Stimulated activated effector memory CD8-positive, alpha-beta T cell treated with anti-CD3 and anti-CD28 coated beads, Interleukin-12 subunit alpha, Interleukin-12 subunit beta, amount 100 ng/mL, for 72 hours (primary cell): ENCODE results near the gene FAM3B.

ENCODE experiments used
- ATAC-seq: fragments of 150-1000 bp; cut with Tn5 transposase; 2 replicates; pipeline ENCODE4 v1.10.0; 2021
- DNase-seq, 2 donors: peaks; one replicate each; pipeline ENCODE4 v3.0.0; 2021 to 2022; ENCODE audit warnings: low spot score in 2 of 2
- H3K27ac Mint-ChIP-seq: one replicate; pipeline ENCODE4 v1.8.0; 2022; ENCODE audit warnings: mild to moderate bottlenecking, mixed read lengths
- H3K36me3 Mint-ChIP-seq: one replicate; pipeline ENCODE4 v1.8.0; 2022; ENCODE audit warnings: mild to moderate bottlenecking, mixed read lengths
- H3K4me1 Mint-ChIP-seq: one replicate; pipeline ENCODE4 v1.8.0; 2022; ENCODE audit warnings: mixed read lengths
- H3K4me3 Mint-ChIP-seq: one replicate; pipeline ENCODE4 v1.8.0; 2022; ENCODE audit warnings: mild to moderate bottlenecking, mixed read lengths
- H3K9me3 Mint-ChIP-seq: one replicate; pipeline ENCODE4 v1.8.0; 2022; ENCODE audit warnings: mixed read lengths

FAM3B gene

GRCh38 chr21:41381731-41382130 is 65.1 kb downstream of the FAM3B start:
- peaks cover 19% of the 10 kb centered on the region for H3K36me3 Mint-ChIP-seq
- ATAC-seq (no peak), DNase-seq (no peak)
- no peaks in the 10 kb centered on the region for H3K9me3 Mint-ChIP-seq
- no peak overlapping the region for H3K4me3 Mint-ChIP-seq
- no peak overlapping the region for H3K27ac Mint-ChIP-seq
- H3K4me1 Mint-ChIP-seq = peaks cover 12% of the 10 kb centered on the region

GRCh38 chr21:41387042-41387819 is 70.6 kb downstream of the FAM3B start:
- H3K9me3 Mint-ChIP-seq = no peaks in the 10 kb centered on the region
- H3K4me3 Mint-ChIP-seq = no peak overlapping the region
- DNase-seq (no peak), ATAC-seq (no peak)
- peak overlapping the region; percentile 71 for H3K27ac Mint-ChIP-seq
- peaks cover 25% of the 10 kb centered on the region for H3K4me1 Mint-ChIP-seq
- peaks cover 28% of the 10 kb centered on the region for H3K36me3 Mint-ChIP-seq

- Mint-ChIP-seq H3K4me1 (peaks cover 25% of the 10 kb centered on the region), H3K36me3 (peaks cover 24% of the 10 kb centered on the region), H3K9me3 (no peaks in the 10 kb centered on the region), H3K27ac (no peak overlapping the region), H3K4me3 (no peak overlapping the region)
- ATAC-seq (no peak), DNase-seq (no peak)
Measured at GRCh38 chr21:41387824-41388223, 71.2 kb downstream of the FAM3B start.

- ATAC-seq = no peak
- no peak overlapping the region for H3K27ac Mint-ChIP-seq
- H3K4me1 Mint-ChIP-seq = peaks cover 25% of the 10 kb centered on the region
- no peaks in the 10 kb centered on the region for H3K9me3 Mint-ChIP-seq
- no peak overlapping the region for H3K4me3 Mint-ChIP-seq
- H3K36me3 Mint-ChIP-seq = peaks cover 22% of the 10 kb centered on the region
- no peak for DNase-seq
Measured at GRCh38 chr21:41388259-41388658, 71.7 kb downstream of the FAM3B start.

- Mint-ChIP-seq H3K4me3 (no peak overlapping the region), H3K36me3 (peaks cover 30% of the 10 kb centered on the region)
- ATAC-seq = no peak
Measured at GRCh38 chr21:41390043-41390639, 73.5 kb downstream of the FAM3B start.

GRCh38 chr21:41393876-41394465 is 77.4 kb downstream of the FAM3B start:
- peaks cover under 1% of the 10 kb centered on the region for H3K4me1 Mint-ChIP-seq
- H3K4me3 Mint-ChIP-seq = no peak overlapping the region
- DNase-seq = no peak
- H3K36me3 Mint-ChIP-seq = peaks cover 57% of the 10 kb centered on the region
- ATAC-seq = no peak
- H3K27ac Mint-ChIP-seq = peak overlapping the region; percentile 56
- H3K9me3 Mint-ChIP-seq = no peaks in the 10 kb centered on the region

More at GRCh38 chr21:41390043-41390639, 73.5 kb downstream of the FAM3B start:
- Mint-ChIP-seq H3K27ac (peak overlapping the region; percentile 48), H3K4me1 (peaks cover 25% of the 10 kb centered on the region), H3K9me3 (no peaks in the 10 kb centered on the region)
- DNase-seq = no peak

- DNase-seq (no peak), ATAC-seq (no peak)
- Mint-ChIP-seq H3K27ac (peak overlapping the region; percentile 27), H3K9me3 (no peaks in the 10 kb centered on the region), H3K4me1 (no peaks in the 10 kb centered on the region), H3K36me3 (peaks cover 60% of the 10 kb centered on the region), H3K4me3 (no peak overlapping the region)
Measured at GRCh38 chr21:41396558-41397075, 80.0 kb downstream of the FAM3B start.

- H3K36me3 Mint-ChIP-seq = peaks cover 54% of the 10 kb centered on the region
- H3K27ac Mint-ChIP-seq = no peak overlapping the region
- no peak for ATAC-seq
Measured at GRCh38 chr21:41397471-41397891, 80.9 kb downstream of the FAM3B start.

GRCh38 chr21:41398251-41398650 is 81.7 kb downstream of the FAM3B start:
- H3K27ac Mint-ChIP-seq = no peak overlapping the region

More at GRCh38 chr21:41397471-41397891, 80.9 kb downstream of the FAM3B start:
- no peaks in the 10 kb centered on the region for H3K4me1 Mint-ChIP-seq
- no peaks in the 10 kb centered on the region for H3K9me3 Mint-ChIP-seq
- no peak for DNase-seq
- no peak overlapping the region for H3K4me3 Mint-ChIP-seq

GRCh38 chr21:41398831-41399230 is 82.2 kb downstream of the FAM3B start:
- H3K4me1 Mint-ChIP-seq = no peaks in the 10 kb centered on the region

More at GRCh38 chr21:41398251-41398650, 81.7 kb downstream of the FAM3B start:
- Mint-ChIP-seq H3K4me3 (no peak overlapping the region), H3K36me3 (peaks cover 53% of the 10 kb centered on the region), H3K4me1 (no peaks in the 10 kb centered on the region), H3K9me3 (no peaks in the 10 kb centered on the region)
- no peak for ATAC-seq
- DNase-seq = no peak

GRCh38 chr21:41399246-41399800 is 82.7 kb downstream of the FAM3B start:
- H3K36me3 Mint-ChIP-seq = peaks cover 48% of the 10 kb centered on the region
- no peak overlapping the region for H3K4me3 Mint-ChIP-seq
- H3K9me3 Mint-ChIP-seq = no peaks in the 10 kb centered on the region
- no peaks in the 10 kb centered on the region for H3K4me1 Mint-ChIP-seq
- ATAC-seq (no peak), DNase-seq (no peak)
- no peak overlapping the region for H3K27ac Mint-ChIP-seq

More at GRCh38 chr21:41398831-41399230, 82.2 kb downstream of the FAM3B start:
- peaks cover 47% of the 10 kb centered on the region for H3K36me3 Mint-ChIP-seq
- no peaks in the 10 kb centered on the region for H3K9me3 Mint-ChIP-seq
- no peak overlapping the region for H3K4me3 Mint-ChIP-seq
- ATAC-seq (no peak), DNase-seq (no peak)
- no peak overlapping the region for H3K27ac Mint-ChIP-seq

- H3K4me1 Mint-ChIP-seq = no peaks in the 10 kb centered on the region
- DNase-seq (no peak), ATAC-seq (no peak)
- H3K4me3 Mint-ChIP-seq = no peak overlapping the region
- H3K36me3 Mint-ChIP-seq = peaks cover 46% of the 10 kb centered on the region
- no peak overlapping the region for H3K27ac Mint-ChIP-seq
- no peaks in the 10 kb centered on the region for H3K9me3 Mint-ChIP-seq
Measured at GRCh38 chr21:41402231-41402630, 85.6 kb downstream of the FAM3B start.

- DNase-seq (no peak), ATAC-seq (no peak)
- H3K36me3 Mint-ChIP-seq = peaks cover 46% of the 10 kb centered on the region
- H3K9me3 Mint-ChIP-seq = no peaks in the 10 kb centered on the region
- no peak overlapping the region for H3K4me3 Mint-ChIP-seq
- H3K27ac Mint-ChIP-seq = no peak overlapping the region
- H3K4me1 Mint-ChIP-seq = no peaks in the 10 kb centered on the region
Measured at GRCh38 chr21:41402796-41403195, 86.2 kb downstream of the FAM3B start.

- peaks cover 46% of the 10 kb centered on the region for H3K36me3 Mint-ChIP-seq
- DNase-seq (no peak), ATAC-seq (no peak)
- no peak overlapping the region for H3K27ac Mint-ChIP-seq
- no peak overlapping the region for H3K4me3 Mint-ChIP-seq
- H3K4me1 Mint-ChIP-seq = no peaks in the 10 kb centered on the region
- no peaks in the 10 kb centered on the region for H3K9me3 Mint-ChIP-seq
Measured at GRCh38 chr21:41403331-41403730, 86.7 kb downstream of the FAM3B start.

GRCh38 chr21:41403966-41404365 is 87.4 kb downstream of the FAM3B start:
- Mint-ChIP-seq H3K4me1 (no peaks in the 10 kb centered on the region), H3K36me3 (peaks cover 46% of the 10 kb centered on the region), H3K4me3 (no peak overlapping the region), H3K9me3 (no peaks in the 10 kb centered on the region), H3K27ac (peak overlapping the region; percentile 60)
- ATAC-seq (no peak), DNase-seq (no peak)
